Adipocyte (in vitro differentiated cells): ENCODE data around the gene AIFM2.
"Not testable (repeated sequence)": the region's sequence is repeated elsewhere in the genome, so short reads cannot be mapped to it uniquely, and the experiment has no call there.

ENCODE experiments used
- DNase-seq: peaks from one replicate; pipeline ENCODE4 v3.0.0-alpha.2; 2015; ENCODE audit warnings: low read depth
- H3K27me3 ChIP-seq: replicated peaks from 2 replicates; pipeline ENCODE4 v1.7.0; 2013; ENCODE audit warnings: mild to moderate bottlenecking, low read length, moderate library complexity; ENCODE audit not compliant: control insufficient read depth, insufficient read depth
- H3K36me3 ChIP-seq: 2 replicates; pipeline ENCODE4 v1.7.0; 2013; ENCODE audit warnings: low read length, mild to moderate bottlenecking, moderate library complexity; ENCODE audit not compliant: control insufficient read depth, insufficient read depth, severe bottlenecking
- H3K4me1 ChIP-seq: 2 replicates; pipeline ENCODE4 v1.7.0; 2013; ENCODE audit warnings: mild to moderate bottlenecking, low read length, moderate library complexity; ENCODE audit not compliant: control insufficient read depth, insufficient read depth
- H3K4me3 ChIP-seq: 2 replicates; pipeline ENCODE4 v1.7.0; 2013; ENCODE audit warnings: mild to moderate bottlenecking, low read length, moderate library complexity
- H3K9ac ChIP-seq: 2 replicates; pipeline ENCODE4 v1.7.0; 2013; ENCODE audit warnings: mild to moderate bottlenecking, low read length, moderate library complexity
- H3K9me3 ChIP-seq: 2 replicates; pipeline ENCODE4 v1.7.0; 2013; ENCODE audit warnings: mild to moderate bottlenecking, low read length, moderate library complexity; ENCODE audit not compliant: control insufficient read depth

AIFM2 gene

GRCh38 chr10:70101668-70102067 lies 31.0 kb downstream of the AIFM2 start:
- H3K4me3 ChIP-seq, result no peak overlapping the region
- peaks cover 25% of the 10 kb centered on the region for H3K36me3 ChIP-seq

DNA sequence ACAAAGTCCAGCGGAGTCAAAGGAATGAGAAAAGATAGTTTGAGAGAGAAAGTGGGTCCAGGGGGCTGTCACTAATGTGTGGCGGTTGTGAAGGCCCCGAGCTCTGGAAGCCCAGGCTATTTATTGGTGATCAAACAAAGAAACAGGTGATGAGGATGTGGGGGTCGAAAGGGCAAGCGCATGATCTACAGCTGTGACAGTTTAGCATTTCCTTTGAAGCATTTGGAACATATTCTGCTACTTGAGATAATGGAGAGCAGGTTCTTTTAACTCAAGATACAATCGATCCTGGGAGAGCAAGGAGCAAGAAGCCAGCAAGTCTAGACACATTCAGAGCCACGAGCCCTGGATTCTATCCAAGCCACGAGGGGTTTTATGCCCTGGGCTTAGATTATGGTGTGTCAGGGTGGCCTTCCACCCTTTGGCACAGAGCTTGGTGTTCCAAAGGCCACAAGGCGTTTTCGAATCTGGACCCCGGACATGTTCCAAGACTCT lies 31.5 kb downstream of the AIFM2 start:
- H3K4me1 ChIP-seq, H3K4me3 ChIP-seq, DNase-seq, H3K9ac ChIP-seq, H3K9me3 ChIP-seq, H3K27me3 ChIP-seq: not testable (repeated sequence)
- peaks cover 25% of the 10 kb centered on the region for H3K36me3 ChIP-seq

More at GRCh38 chr10:70101668-70102067, 31.0 kb downstream of the AIFM2 start:
- Histone ChIP-seq H3K9ac (no peak overlapping the region), H3K9me3 (no peaks in the 10 kb centered on the region), H3K4me1 (no peaks in the 10 kb centered on the region), H3K27me3 (no peaks in the 10 kb centered on the region)
- DNase-seq, result no peak

GRCh38 chr10:70098271-70098670 lies 34.4 kb downstream of the AIFM2 start:
- Histone ChIP-seq H3K4me3 (no peak overlapping the region), H3K27me3 (no peaks in the 10 kb centered on the region), H3K9ac (no peak overlapping the region), H3K36me3 (peaks cover 12% of the 10 kb centered on the region), H3K9me3 (no peaks in the 10 kb centered on the region), H3K4me1 (no peaks in the 10 kb centered on the region)
- DNase-seq, result no peak

DNA sequence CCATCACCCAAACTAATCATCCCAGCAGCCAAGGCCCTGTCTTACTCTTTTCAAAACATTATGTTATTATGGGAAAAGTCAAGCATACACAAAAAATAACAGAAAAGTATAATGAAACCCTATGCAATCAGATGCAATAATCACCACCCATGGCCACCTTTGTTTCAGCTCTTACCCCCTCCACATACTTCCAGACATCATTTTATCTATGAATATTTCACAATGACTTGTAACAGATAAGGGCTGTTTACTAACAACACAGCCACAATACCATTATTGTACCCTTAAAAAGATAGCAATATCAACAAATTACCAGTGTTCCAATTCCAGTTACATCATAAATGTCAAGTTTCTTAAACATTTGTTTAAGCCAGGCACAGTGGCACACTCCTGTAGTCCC lies 35.2 kb downstream of the AIFM2 start:
- Histone ChIP-seq H3K27me3 (no peaks in the 10 kb centered on the region), H3K4me1 (no peaks in the 10 kb centered on the region), H3K4me3 (no peak overlapping the region), H3K9ac (no peak overlapping the region), H3K9me3 (no peaks in the 10 kb centered on the region), H3K36me3 (peaks cover 15% of the 10 kb centered on the region)
- DNase-seq, result no peak

- DNase-seq, result no peak
These were observed 35.8 kb downstream of the AIFM2 start for GRCh38 chr10:70096705-70097420.

GRCh38 chr10:70096016-70096704 lies 36.5 kb downstream of the AIFM2 start:
- no peaks in the 10 kb centered on the region for H3K4me1 ChIP-seq
- peaks cover 16% of the 10 kb centered on the region for H3K36me3 ChIP-seq
- H3K4me3 ChIP-seq, result no peak overlapping the region
- no peak for DNase-seq
- H3K27me3 ChIP-seq, result no peaks in the 10 kb centered on the region
- no peaks in the 10 kb centered on the region for H3K9me3 ChIP-seq
- no peak overlapping the region for H3K9ac ChIP-seq

More at GRCh38 chr10:70096705-70097420, 35.8 kb downstream of the AIFM2 start:
- no peaks in the 10 kb centered on the region for H3K9me3 ChIP-seq
- H3K4me1 ChIP-seq, result no peaks in the 10 kb centered on the region
- no peak overlapping the region for H3K9ac ChIP-seq
- H3K36me3 ChIP-seq, result peaks cover 17% of the 10 kb centered on the region
- no peaks in the 10 kb centered on the region for H3K27me3 ChIP-seq
- H3K4me3 ChIP-seq, result no peak overlapping the region

DNA sequence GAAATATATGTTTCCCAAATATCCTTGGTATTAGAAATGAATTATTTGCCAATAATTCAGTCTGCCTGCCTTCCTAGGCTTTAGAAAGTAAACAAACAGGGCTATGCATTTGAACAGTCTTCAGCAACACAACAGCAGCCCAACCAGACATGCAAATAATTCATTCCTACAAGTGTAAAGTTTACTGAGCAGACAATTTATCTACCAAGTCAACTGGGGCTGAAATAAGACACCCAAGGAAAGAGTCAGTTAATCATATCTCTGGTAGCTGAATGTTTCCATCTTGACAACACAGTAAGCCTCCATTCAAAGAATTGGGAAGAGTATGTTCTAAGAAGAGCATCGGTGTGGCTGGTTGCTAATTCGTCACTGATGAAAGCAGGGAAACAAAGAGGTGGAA lies 38.4 kb downstream of the AIFM2 start:
- no peak overlapping the region for H3K9ac ChIP-seq
- no peak for DNase-seq
- H3K4me1 ChIP-seq, result no peaks in the 10 kb centered on the region
- peaks cover 18% of the 10 kb centered on the region for H3K36me3 ChIP-seq
- no peaks in the 10 kb centered on the region for H3K27me3 ChIP-seq
- H3K9me3 ChIP-seq, result no peaks in the 10 kb centered on the region
- no peak overlapping the region for H3K4me3 ChIP-seq

DNA sequence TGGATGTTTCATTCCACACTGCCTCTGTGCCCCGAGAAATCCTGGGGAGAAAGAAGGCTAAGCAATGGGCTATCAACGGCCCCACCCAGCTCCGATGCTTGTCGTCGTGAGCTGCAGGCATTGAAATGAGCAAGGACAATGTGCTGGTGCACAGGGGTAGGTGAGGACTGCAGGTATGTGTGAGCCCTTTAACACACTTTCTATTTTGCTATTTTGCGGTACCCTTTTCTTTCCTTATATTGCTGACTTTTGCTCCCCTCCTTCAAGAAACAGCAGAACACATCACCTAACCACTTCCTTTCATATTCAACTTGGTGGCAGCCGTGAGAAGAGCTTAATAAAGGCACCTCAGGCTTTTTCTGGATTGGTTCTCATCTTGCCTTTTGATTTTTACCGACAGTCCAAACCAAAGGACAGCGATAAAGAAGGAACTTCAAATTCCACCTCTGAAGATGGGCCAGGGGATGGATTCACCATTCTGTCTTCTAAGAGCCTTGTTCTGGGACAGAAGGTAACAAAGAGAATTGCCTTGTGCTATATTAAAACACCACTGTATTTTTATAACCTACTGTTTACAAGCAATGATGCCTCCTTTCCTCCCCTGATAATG lies 39.2 kb downstream of the AIFM2 start:
- H3K9ac ChIP-seq, result no peak overlapping the region
- H3K9me3 ChIP-seq, result no peaks in the 10 kb centered on the region
- peaks cover 11% of the 10 kb centered on the region for H3K36me3 ChIP-seq
- no peaks in the 10 kb centered on the region for H3K27me3 ChIP-seq
- no peak for DNase-seq
- H3K4me1 ChIP-seq, result no peaks in the 10 kb centered on the region
- H3K4me3 ChIP-seq, result no peak overlapping the region

DNA sequence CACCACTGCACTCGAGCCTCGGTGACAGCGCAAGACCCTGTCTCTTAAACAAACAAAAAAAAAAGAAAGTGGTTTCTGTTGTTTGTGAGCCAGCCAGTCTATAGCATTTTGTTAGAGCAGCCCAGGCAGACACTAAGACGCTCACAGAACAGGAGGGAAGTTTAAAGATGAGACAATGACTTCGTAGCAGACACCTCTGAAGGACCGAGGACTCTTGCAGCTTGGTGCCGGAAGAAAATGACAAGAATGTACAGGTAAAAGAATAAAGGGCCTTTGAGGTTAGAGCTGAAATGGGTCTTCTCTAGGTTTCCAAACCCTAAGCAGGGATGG lies 40.3 kb downstream of the AIFM2 start:
- no peaks in the 10 kb centered on the region for H3K9me3 ChIP-seq
- no peaks in the 10 kb centered on the region for H3K27me3 ChIP-seq
- DNase-seq, result no peak
- H3K4me3 ChIP-seq, result no peak overlapping the region
- H3K36me3 ChIP-seq, result peaks cover 11% of the 10 kb centered on the region
- no peak overlapping the region for H3K9ac ChIP-seq
- H3K4me1 ChIP-seq, result peaks cover 10% of the 10 kb centered on the region

GRCh38 chr10:70090951-70091350 lies 41.7 kb downstream of the AIFM2 start:
- H3K4me1 ChIP-seq, result peaks cover 10% of the 10 kb centered on the region
- H3K27me3 ChIP-seq, result no peaks in the 10 kb centered on the region
- no peak overlapping the region for H3K4me3 ChIP-seq
- H3K9me3 ChIP-seq, result no peaks in the 10 kb centered on the region
- no peak overlapping the region for H3K9ac ChIP-seq
- H3K36me3 ChIP-seq, result peaks cover 11% of the 10 kb centered on the region
- no peak for DNase-seq

DNA sequence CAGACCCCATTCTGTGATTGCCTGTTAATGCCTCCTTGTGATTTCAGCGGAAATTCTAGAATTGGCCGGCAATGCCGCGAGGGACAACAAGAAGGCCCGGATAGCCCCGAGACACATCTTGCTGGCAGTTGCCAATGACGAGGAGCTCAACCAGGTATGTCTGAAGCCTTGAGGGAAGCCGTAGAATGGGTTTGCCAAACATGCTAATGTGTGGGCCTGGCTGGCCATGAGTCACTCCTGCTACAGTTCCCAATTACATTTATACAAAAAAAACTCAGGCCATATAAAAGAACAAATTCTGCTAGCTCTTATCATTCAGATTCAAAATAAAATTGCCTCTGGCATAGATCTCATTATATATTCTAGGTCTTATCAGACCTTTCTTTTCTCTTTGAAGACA lies 42.6 kb downstream of the AIFM2 start:
- Histone ChIP-seq H3K36me3 (peaks cover 11% of the 10 kb centered on the region), H3K27me3 (no peaks in the 10 kb centered on the region), H3K9me3 (no peaks in the 10 kb centered on the region), H3K4me1 (peaks cover 10% of the 10 kb centered on the region), H3K9ac (no peak overlapping the region), H3K4me3 (no peak overlapping the region)
- DNase-seq, result no peak
